ENCODE data around the gene EEFSEC.

Gene EEFSEC

DNA sequence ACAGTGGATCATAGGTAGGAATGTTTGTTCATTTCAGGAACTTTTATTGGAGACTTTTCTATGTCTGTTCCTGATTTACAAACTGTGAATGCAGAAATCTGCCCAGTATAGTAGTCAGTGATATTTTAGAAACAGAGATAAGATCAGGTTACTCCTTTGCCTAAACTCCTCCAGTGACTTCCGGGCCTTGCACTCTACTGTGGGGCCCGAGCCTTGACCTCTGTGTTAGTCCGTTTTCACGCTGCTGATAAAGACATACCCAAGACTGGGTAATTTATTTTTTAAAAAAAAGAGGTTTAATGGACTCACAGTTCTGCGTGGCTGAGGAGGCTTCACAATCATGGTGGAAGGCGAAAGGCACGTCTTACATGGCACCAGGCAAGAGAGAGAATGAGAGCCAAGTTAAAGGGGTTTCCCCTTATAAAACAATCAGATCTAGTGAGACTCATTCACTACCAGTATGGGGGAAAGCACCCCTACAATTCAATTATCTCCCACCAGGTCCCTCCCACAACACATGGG lies 186.3 kb downstream of the EEFSEC start:
- DNase-seq, result no peak

DNA sequence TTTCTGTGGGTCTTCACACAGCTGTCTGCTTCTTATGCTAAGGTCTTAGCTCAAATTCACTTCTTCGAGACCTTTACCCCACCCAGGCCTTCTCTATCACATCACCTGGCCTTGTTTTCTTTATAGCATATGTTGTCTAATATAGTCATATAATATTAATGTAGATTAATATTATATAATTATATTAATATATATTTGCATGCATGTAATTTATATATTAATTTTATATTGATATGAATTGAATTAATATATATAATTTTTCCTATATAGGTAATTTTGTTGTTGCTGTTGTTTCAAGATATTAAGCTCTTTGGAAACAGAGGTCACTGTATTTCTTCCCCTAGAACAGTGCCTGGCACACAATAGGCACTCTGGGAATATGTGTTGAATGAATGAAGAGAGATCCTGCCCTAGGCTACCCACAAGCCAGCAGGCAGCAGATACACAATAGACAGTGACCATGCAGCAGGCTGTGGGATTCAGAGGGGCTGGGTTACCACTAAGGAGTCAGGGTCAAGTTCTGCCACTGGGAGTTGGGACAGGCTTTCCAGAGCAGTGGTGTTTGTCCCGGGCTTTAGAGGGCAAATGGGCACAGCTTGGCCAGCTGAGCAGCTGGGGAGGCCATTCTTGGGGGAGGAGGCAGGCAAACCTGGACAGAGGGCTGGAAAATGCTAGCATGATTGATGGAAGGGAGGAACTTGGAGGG lies 187.1 kb downstream of the EEFSEC start:
- no peak for DNase-seq

DNA sequence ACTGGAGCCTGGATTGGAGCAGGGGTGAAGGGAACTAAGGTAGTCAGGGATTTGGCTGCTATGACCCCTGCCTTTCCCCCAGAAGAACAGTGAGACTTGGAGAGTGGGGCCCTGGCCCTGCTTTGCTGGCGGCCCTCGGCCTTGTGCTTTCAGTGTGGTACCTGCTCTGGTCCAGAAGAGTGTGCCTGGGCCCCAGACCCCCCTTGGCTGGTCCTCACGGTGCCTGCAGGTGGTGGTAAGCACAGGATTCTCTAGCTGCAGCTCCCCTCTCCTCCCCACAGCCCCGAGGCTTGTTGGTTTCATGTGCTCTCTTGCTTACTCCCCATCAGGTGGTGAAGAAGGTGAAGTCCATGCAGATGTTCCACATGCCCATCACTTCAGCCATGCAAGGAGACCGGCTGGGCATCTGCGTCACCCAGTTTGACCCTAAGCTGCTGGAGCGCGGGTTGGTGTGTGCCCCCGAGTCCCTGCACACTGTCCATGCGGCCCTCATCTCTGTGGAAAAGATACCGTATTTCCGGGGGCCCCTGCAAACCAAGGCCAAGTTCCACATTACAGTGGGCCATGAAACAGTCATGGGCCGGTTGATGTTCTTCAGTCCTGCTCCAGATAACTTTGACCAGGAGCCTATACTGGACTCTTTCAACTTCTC lies 187.7 kb downstream of the EEFSEC start:
- no peak for DNase-seq

DNA sequence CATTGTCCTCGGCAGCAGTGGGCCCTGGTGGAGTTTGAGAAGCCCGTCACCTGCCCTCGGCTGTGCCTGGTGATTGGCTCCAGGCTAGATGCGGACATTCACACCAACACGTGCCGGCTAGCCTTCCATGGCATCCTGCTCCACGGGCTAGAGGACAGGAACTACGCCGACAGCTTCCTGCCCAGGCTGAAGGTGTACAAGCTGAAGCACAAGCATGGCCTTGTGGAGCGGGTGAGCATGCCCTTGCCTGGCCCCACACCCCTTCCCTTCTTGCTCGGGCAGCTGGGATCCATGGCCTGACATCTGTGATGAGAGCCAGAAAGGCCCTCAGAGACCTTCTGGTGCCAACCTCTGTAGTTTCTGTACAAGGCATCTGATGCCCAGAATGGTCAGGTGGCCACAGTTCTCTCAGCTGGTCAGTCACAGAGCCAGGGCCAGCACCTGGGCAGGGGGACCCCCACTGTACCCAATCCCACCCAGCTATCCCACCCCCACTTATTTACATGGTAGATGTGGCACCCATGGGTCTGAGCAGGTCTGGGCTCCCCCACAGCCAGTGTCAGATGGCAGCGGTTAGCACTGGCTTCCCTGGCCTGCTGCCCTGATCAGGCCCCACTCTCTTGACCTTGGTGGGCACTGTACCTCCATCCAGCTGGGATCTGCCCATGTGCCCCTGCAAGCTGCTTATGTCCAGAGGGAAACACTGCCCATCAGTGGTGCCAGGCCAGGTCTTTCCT lies 188.5 kb downstream of the EEFSEC start:
- DNase-seq, result no peak

DNA sequence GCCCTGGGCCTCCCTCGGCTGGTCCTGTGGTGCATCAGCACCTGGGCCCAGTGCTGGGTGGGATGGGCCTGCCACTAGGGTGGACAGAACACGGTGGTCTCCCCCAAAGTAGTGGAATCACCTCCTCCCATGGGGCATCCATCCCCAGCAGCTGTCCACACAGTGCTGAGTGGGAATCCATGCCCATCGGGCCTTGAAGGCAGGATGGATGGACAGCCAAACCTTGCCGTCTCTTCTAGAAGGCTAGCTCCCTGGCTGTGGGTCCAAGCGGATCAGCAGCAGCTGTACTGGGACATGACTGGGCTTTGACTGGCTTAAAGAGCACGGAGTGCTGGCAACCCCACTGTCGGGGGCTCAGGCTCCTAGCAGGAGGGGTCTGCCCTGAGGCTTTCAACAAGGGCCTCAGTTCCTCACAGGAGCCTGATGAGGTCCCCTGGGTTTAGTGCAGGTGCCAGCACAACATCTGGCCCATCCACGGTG lies 189.5 kb downstream of the EEFSEC start:
- no peak for DNase-seq

DNA sequence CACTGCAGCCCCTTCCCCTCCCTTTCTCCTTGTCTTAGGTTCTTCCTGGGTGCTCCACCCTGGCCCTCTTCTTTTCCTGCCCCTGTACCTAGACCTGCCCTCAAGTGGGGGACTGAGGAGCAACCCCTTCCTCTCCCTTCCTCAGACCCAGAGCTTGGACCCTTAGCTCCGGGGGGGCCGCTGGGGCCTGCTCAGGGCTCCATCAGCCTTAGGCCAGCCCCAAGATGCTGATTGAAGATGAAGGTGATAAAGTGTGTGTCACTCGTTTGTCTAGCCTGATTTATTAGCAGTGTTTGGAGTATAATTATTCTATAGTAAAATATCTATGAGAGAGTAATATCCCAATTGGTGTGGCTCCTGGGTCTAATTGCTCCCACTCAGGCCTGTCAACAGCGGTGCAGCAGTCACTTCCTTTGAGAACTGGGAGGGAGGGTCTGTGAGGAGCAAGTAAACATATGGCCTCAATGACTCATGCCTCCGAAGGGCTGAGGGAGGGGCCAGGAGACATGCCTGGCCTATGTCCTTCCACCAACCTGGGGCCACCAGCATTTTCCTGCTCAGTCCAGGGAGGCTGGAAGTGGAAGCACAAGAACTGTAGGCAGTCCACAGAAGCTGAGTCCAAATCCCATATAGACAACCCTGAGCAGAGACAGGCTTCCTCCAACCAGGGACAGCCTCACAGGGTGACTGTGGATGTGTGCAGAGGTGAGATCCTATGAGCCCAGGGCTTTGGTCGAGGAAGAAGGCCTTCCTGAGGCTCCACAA lies 190.2 kb downstream of the EEFSEC start:
- no peak for DNase-seq

DNA sequence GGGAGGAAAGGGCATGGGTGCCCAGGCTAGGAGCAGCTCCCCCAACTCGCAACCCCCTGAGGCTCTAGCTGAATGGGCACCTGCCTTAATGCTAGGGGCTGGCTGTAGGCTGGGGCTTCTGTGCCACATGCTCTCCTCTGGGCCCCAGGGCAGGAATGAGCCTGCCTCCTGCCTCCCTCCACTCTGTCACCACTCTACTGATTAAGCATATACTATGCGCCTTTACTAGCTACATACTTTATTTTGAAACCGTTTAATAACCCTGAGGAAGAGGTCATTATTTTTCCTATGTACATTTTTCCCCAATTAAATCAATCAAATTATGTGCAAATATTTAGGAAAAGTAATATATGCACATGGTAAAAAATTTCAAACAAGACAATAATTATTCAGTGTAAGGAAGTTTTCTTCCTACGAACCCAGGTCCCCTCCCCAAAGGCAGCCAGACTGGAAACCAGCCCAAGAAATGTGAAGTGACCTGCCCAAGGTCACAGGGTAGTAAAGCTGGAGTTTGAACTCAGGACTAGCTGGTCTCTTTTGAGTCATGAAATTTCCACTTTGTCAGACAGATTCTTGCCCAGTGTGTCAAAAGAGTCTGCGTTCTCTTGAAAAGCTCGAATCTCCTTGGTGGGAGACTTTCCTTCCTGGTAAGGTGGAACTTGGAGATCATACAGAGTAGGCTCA lies 190.9 kb downstream of the EEFSEC start:
- no peak for DNase-seq

DNA sequence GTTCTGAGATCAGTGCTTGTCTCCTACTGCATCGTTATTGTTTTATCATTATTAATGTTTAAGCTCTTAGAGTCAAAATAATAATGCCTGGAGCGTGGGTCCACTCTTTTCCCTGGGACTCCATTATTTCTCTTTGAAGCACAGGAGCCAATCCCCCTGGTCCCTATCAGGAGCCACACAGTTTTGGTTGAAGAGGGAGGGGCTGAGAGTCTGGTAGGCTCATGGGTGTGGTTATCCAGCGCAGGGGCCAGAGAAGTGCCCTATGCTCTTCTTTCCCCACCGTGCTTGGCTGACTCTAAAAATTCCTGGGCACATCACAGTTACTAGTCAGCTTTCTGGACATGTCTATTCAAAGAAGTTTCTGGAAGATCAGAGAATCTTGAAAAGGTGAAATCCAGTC lies 191.9 kb downstream of the EEFSEC start:
- DNase-seq, result no peak

DNA sequence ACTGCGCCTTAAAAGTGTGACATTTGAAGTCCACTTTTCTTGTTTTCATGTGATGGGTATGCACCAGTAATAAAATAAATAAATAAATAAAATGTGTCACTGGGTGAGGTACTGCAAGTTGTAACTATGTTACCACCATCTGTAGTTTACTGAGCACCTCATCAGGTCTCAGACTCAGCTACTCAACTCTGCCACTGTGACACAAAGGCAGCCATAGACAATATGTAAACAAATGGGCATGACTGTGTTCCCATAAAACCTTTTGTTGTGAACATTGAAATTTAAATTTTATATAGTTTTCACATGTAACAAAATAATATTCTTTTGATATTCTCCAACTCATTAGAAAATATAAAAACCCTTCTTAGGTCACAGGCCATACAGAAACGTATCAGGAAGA lies 193.3 kb downstream of the EEFSEC start:
- no peak for DNase-seq

DNA sequence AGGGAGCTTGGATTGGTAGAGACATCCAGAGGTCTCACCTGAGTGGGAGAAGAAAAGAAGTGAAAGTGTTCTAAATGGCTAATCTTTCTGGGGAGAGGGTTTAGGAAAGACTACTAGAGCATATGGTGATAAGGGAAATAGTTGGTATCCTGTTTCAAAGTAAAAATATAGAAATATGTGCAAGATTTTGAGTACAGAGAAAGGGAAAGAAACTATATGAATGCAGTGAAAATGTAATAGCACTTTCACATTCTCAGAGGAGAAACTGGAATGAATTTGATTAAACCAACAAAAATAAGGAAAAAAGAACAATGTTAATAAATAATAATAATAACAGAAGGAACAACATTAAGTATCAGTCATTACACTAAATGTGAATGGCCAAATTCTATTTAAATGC lies 194.0 kb downstream of the EEFSEC start:
- DNase-seq, result no peak

DNA sequence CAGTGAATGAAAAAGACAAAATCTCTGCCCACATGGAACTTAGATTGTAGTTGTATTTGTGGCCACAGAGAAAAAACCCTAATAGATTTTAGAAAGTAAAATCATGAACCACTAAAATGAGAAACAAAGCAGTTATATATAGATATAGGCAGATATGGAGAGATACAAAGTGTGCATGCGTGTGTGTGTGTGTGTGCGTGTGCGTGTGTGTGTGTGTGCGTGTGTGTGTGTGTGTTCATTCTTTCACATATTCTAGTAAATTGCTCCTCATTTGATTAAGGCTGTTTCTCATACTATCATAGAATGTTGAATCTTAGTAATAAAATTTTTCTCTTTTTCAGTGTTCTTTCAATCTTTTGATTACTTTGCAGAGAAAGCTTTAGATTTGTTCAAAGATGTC lies 194.8 kb downstream of the EEFSEC start:
- DNase-seq, result no peak

DNA sequence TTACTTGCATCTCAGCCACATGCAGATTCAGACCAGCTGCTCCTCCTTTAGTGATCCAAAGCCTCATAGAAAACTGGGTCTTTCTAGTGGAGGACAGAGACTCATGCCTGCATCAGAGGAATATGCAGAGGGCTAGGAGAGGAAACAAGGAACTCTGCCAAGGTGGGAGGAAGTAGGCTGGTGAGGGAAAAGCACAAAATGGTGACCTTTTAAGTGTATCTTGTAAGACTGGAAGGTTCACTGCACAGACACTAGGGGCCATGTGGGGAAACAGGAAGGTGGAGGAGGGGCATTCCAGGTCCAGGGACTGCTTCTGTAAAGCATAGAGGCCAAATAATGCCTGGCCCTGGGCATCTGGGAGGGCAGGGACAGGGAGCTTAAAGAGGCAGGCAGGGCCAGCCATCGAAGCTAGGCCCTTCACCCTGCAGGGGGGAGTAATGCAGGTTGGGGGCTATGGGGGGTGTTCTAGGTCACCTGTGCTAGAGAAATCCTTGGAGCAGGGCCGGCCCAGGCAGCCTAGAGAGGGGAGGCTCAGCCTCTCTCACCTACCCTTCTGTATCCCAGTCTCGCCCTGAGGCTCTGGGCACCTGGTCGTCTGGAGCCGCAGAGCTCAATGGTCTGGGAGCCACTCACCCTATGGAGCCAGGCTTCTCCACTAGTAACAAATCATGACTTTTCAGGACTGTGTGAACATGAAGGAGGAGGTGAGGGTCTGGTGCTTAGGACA lies 195.7 kb downstream of the EEFSEC start:
- no peak for DNase-seq

DNA sequence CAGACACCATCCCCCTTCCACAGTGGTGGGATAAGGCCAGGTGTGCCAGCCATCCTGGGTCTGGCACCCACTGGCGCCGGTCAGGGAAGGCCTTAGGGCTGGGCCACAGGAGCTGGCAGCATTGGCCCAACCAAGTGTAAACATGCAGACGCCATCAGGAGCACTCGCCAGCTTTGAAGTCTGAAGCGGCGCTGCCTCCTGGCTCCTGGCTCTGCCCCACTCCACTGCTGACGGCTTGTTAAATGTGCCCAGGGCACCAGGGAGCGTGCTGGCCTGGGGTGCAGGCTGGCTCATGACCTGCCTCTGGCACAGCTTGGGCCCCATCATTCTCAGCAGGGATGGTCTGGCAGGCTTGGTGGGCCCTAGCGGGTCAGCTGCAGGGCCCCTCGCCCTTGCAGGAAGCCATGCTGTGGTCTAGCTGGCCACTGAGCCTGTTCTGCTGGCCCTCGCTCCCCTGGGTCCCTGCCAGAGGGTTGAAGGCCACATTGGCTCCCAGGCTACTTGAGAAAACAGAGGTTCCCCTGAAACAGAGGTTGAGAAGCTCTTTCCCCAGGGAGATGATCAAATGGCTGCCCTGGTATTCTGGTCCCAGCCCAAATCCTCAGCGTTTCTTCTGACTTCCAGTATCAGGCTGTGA lies 196.8 kb downstream of the EEFSEC start:
- DNase-seq, result no peak

DNA sequence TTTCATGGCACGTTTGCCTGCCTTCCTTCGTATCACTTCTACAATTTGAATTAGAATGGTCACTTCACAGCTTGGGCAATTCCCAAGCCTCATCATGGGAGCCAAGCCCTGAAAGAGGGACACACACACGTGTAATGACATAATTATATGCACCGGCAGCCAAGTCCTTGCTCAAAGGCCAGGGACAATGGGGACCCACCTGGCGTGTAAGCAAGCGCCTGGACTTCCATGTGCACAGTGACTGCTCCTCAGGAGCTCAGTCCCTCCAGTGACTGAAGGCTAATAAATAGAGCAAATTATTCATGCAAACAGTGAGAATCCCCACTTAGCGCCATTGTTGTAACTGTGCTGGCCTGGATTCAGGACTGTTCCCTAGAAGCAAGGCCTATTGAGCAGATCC lies 198.3 kb downstream of the EEFSEC start:
- DNase-seq, result no peak

DNA sequence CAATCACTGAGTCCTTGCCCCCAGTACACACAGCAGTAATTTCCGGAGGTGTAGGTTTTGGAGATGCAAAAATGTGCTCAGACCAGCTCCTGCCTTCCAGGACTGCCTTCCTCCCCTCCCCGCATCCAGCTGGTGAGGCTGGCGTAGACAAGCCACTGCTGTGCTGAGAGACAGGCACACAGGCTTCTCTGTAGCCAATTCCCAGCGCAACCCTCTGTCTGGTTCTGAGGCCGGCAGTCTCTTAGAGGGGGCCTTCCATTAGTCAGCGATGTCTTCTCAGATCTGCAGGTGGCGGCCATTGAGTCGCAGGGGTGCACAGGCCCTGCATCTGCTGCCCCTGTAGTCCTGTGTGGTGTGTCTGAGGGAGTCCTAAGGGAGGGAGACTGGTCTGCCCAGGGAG lies 199.0 kb downstream of the EEFSEC start:
- no peak for DNase-seq

DNA sequence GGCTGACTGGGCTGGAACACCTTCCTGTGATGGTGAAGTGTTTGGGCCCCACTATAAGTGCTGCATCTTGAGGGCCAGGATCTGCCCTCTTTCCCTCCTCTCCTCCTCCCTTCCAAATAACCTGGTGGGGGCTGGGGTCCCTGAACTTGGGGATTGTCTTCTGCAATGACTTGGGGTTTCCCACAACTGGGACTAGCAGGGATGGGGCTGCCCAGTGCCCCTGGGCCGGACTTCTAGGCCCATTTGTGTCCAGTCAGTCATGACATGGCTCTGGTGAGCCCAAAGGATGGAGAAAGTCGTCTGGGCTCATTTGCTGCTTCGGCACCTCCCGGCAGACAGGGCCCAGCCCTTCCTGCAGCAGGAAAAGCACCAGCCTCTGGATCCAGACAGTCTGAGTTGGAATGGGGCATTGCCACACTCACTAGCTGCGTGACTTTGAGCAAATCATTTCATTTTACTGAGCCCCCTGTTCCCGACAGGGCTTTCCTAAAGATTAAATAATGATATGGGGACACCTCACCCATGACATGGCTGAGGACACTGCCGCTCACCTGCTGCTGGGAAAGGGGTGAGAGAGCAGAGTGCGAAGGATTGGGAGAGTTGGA lies 200.2 kb downstream of the EEFSEC start:
- no peak for DNase-seq

DNA sequence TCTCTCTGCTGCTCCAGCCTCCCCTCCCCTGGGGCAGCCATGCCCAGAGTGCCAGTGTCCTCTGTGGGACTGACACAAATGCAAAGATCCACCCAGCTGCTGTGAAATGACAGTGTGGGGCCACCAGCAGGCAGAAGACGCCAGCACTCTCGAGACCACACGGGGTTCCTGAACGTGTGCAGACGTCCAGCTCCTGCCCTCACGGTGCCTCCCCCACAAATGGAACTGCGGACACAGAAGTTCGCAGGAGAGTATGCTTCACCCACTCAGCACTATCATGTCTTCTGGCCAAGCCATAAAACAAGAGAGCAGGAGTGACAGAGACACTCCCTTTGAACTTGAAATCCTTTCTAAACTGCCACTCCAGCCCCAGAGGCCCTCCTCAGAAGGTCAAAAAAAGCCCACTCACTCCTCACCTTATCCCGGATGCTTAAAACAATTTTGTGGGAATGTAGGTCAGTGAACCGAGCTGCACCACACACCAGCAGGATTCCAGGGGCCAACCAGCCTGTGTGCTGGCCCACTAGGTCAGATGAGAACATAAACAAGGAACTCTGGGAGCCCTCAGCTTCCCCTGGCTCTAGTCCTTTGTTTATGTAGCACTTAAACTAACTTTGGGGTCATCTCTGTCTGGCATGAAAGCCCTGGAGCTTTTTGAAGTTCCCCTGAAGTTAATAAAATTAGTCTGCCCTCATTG lies 200.9 kb downstream of the EEFSEC start:
- DNase-seq, result no peak

DNA sequence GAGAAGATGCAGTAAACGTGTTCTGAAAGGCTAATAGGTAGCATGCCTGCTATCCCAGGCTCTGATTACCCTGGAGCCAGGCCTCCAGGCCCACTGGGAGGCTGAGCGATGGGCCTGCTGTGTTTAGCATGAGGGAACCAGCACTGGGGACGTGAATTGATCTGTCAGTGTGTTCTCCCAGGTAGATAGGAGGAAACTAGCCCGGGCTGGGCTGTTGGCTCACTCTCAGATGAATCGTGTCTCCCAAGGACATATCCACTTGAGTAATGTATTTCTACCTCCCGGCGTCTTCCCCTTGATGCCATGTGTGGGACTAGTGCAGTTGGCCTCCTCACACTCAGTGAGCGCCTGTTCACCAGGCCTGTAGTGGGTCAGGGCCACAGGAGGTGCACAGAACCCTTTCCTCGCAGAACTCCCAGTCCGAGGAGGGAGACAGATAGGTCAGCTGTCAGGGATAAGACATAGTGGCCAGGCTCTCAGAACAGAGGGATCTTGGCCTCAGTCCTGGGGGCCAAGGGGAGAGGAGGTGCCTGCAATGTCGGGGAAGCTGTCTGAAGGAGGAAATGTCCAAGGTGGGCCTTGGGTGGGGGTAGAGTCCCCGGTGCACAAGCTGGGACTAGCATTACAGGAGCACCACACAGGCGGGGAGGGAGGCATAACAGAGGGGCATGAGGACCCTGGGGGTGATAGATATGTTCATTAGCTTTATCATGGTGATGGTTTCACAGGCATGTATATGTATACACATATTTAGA lies 201.7 kb downstream of the EEFSEC start:
- DNase-seq, result no peak

DNA sequence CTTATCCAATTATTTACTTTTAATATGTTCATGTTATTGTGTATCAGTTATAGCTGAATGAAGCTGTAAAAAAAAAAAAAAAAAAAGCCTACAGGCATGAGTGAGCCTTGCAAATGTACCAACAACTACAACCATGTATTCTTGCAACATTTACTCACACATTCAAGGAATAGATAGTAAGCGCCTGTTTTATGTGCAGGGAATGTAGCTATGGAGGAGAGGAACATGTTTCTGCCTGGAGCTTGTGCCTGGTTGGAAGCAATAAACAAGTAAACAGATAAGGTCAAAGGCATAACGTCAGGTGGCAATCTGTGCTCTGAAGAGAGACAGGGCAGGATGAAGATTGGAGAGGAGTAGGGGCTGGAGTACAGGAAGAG lies 202.2 kb downstream of the EEFSEC start:
- DNase-seq, result no peak

All from activated CD4-positive, alpha-beta T cell treated with anti-CD3 and anti-CD28 coated beads, Interleukin-2, amount 50 U/mL, for 48 hours (primary cell).